Body of pancreas (tissue), 4 donors: ENCODE measurements around the gene IFI27L2.

Experiments used
- CTCF ChIP-seq, 7 experiments: fragments of 450-650 bp in 4 of 7; fragments of 200-600 bp in 3 of 7; sonication (generic) in 3 of 7; IDR thresholded peaks; one replicate each; pipeline ENCODE4 v1.5.1; 2016 to 2019; ENCODE audit warnings: antibody characterized with exemption in 7 of 7
- POLR2A ChIP-seq, 3 donors: fragments of 450-650 bp; IDR thresholded peaks; one replicate each; pipeline ENCODE4 v1.6.1; 2016; ENCODE audit warnings: antibody characterized with exemption in 3 of 3, mild to moderate bottlenecking in 2 of 3

GRCh38 chr14:94139421-94139820 is 10.0 kb upstream of the IFI27L2 start:
- TF ChIP-seq CTCF (IDR thresholded peaks at IDR 0.05) (no peak), POLR2A (IDR thresholded peaks at IDR 0.05) (no peak)
